Raji (cell line): Measurements from ENCODE around the gene SPAM1.

ENCODE experiments used
- POLR2A ChIP-seq: IDR thresholded peaks from 2 replicates; pipeline ENCODE4 v1.6.1; 2011; ENCODE audit warnings: low read depth, low read length, control low read depth; ENCODE audit not compliant: insufficient read depth

Gene SPAM1

GRCh38 chr7:123924941-123925340, at the start of gene SPAM1:
TSS of gene SPAM1 (plus strand) at chr7:123925241. CDS start at chr7:123953571, 28,330 bp downstream.
- no peak for TF ChIP-seq POLR2A

GRCh38 chr7:123876557-123877256, 48.3 kb upstream of the SPAM1 start:
- no peak for TF ChIP-seq POLR2A

GRCh38 chr7:123879628-123880027, 45.4 kb upstream of the SPAM1 start:
- no peak for TF ChIP-seq POLR2A

GRCh38 chr7:123881300-123881699, 43.7 kb upstream of the SPAM1 start:
- TF ChIP-seq POLR2A, result no peak

GRCh38 chr7:123883154-123883553, 41.9 kb upstream of the SPAM1 start:
- TF ChIP-seq POLR2A, result no peak

- TF ChIP-seq POLR2A, result no peak
Measured at GRCh38 chr7:123888192-123888591, 36.8 kb upstream of the SPAM1 start.

GRCh38 chr7:123901101-123901500, 23.9 kb upstream of the SPAM1 start:
- no peak for TF ChIP-seq POLR2A

GRCh38 chr7:123905714-123906113, 19.3 kb upstream of the SPAM1 start:
- TF ChIP-seq POLR2A, result no peak

GRCh38 chr7:123916240-123916724, 8.8 kb upstream of the SPAM1 start:
- TF ChIP-seq POLR2A, result no peak

GRCh38 chr7:123917878-123918277, 7.2 kb upstream of the SPAM1 start:
- no peak for TF ChIP-seq POLR2A

- no peak for TF ChIP-seq POLR2A
Measured at GRCh38 chr7:123918309-123918708, 6.7 kb upstream of the SPAM1 start.

GRCh38 chr7:123923599-123923998, 1.4 kb upstream of the SPAM1 start:
- TF ChIP-seq POLR2A, result no peak

GRCh38 chr7:123929107-123929506, 4.1 kb downstream of the SPAM1 start:
- no peak for TF ChIP-seq POLR2A

GRCh38 chr7:123929655-123930054, 4.6 kb downstream of the SPAM1 start:
- no peak for TF ChIP-seq POLR2A

GRCh38 chr7:123935436-123936381, 10.7 kb downstream of the SPAM1 start:
- TF ChIP-seq POLR2A, result no peak

- no peak for TF ChIP-seq POLR2A
Measured at GRCh38 chr7:123936388-123936787, 11.3 kb downstream of the SPAM1 start.

GRCh38 chr7:123939784-123940183, 14.7 kb downstream of the SPAM1 start:
- TF ChIP-seq POLR2A, result no peak
